K562 (cell line): ENCODE results near the gene PLOD1. TPM values are rescaled to one million over a fixed set of nuclear protein-coding genes. Genes with fewer than 3 reads are reported as not detected.
A peak's percentile ranks its signal among the peaks of the same experiment; 100 is the strongest.

Experiments used
- BHLHE40 ChIP-seq: IDR thresholded peaks from 2 replicates; pipeline ENCODE4 v1.6.1; 2011; ENCODE audit warnings: low read length, improper control_type of control experiment
- BRD4 ChIP-seq: fragments of 200-600 bp; sonication (generic); IDR thresholded peaks from 2 replicates; pipeline ENCODE4 v1.6.1; 2017; ENCODE audit warnings: inconsistent platforms
- CBX3 ChIP-seq, 2 experiments: IDR thresholded peaks; 1 replicate in 1 of 2; 2 replicates in 1 of 2; pipeline ENCODE4 v1.6.1; 2012; ENCODE audit warnings: inconsistent platforms in 2 of 2, low read length in 2 of 2, borderline replicate concordance in 1 of 2, control low read depth in 1 of 2
- CTBP1 ChIP-seq: fragments of 450-650 bp; IDR thresholded peaks from 2 replicates; pipeline ENCODE4 v1.6.1; 2016; ENCODE audit warnings: borderline replicate concordance
- HNRNPLL ChIP-seq: fragments of 200-400 bp; formaldehyde crosslinking; IDR thresholded peaks from 2 replicates; pipeline ENCODE4 v1.6.1; 2017; ENCODE audit warnings: low read length, low read depth, mild to moderate bottlenecking; ENCODE audit not compliant: poor library complexity, severe bottlenecking
- MYC ChIP-seq, 2 experiments: fragments of 250-450 bp in 1 of 2; sonication (Bioruptor Pico) in 1 of 2; IDR thresholded peaks; 2 replicates each; pipeline versions ENCODE4 v1.5.1 to v1.6.1; 2012 to 2021; ENCODE audit warnings: low read depth in 2 of 2, borderline replicate concordance in 1 of 2, improper control_type of control experiment in 1 of 2, low read length in 1 of 2, mild to moderate bottlenecking in 1 of 2, moderate library complexity in 1 of 2
- RB1 ChIP-seq: fragments of 450-650 bp; IDR thresholded peaks from 2 replicates; pipeline ENCODE4 v1.6.1; 2017; ENCODE audit warnings: low read depth, mild to moderate bottlenecking
- ZKSCAN1 ChIP-seq: fragments of 150-350 bp; IDR thresholded peaks from 2 replicates; pipeline ENCODE4 v1.6.1; 2016; ENCODE audit warnings: low read depth, low read length
- ZNF263 ChIP-seq: sonication (generic); formaldehyde crosslinking; IDR thresholded peaks from 2 replicates; pipeline ENCODE4 v1.8.0; 2022; ENCODE audit warnings: mild to moderate bottlenecking, missing genetic modification reagents, borderline replicate concordance
- ZNF583 ChIP-seq: fragments of 250-450 bp; sonication (Bioruptor Pico); IDR thresholded peaks from 2 replicates; pipeline ENCODE4 v1.4.0; 2020
- ZNF766 ChIP-seq: fragments of 200-800 bp; sonication (Bioruptor generic); conservative IDR thresholded peaks from 2 replicates; pipeline ENCODE4 v1.6.1; 2016; ENCODE audit warnings: missing genetic modification characterization, missing compliant biosample characterization
- ZNF77 ChIP-seq: fragments of 250-450 bp; sonication (Bioruptor Pico); IDR thresholded peaks from 2 replicates; pipeline ENCODE4 v1.5.0; 2020
- polyA plus RNA-seq, 8 experiments: library from polyadenylated mRNA; depleted of rRNA in 4 of 8; stranded (reverse) in 5 of 8; unstranded in 3 of 8; fragments of >200 nt; fragmentation: Nextera tagmentation in 2 of 8; fragmentation: Illumina TruSeq in 1 of 8; extraction: Ambion mirVana in 2 of 8; extraction: Trizol in 1 of 8; gene quantifications; 2 replicates each; pipeline versions ENCODE4 v1.2.1 to v1.2.3, GENCODE V29; 2011 to 2014; ENCODE audit warnings: inconsistent platforms in 1 of 8, missing spikeins in 1 of 8
- total RNA-seq, 7 experiments: library from RNA; depleted of rRNA in 6 of 7; stranded (reverse); fragments of >200 nt in 6 of 7; fragmentation: Illumina TruSeq in 2 of 7; extraction: Trizol in 2 of 7; gene quantifications; 2 replicates each; pipeline versions ENCODE4 v1.2.1 to v1.2.3, GENCODE V29; 2011 to 2021; ENCODE audit warnings: low replicate concordance in 1 of 7
- TF ChIP-seq, protein P1 (sequence below), 2 experiments: fragments of 450-650 bp; conservative IDR thresholded peaks; 2 replicates each; pipeline ENCODE4 v1.6.1; 2017; ENCODE audit warnings: mild to moderate bottlenecking in 2 of 2, moderate library complexity in 2 of 2
- TF ChIP-seq, protein P2 (sequence below), 2 experiments: fragments of 250-450 bp in 1 of 2; fragments of 450-650 bp in 1 of 2; sonication (Bioruptor Pico) in 1 of 2; IDR thresholded peaks; 2 replicates each; pipeline versions ENCODE4 v1.6.1 to v1.8.0; 2016 to 2021; ENCODE audit warnings: mild to moderate bottlenecking in 2 of 2, moderate library complexity in 2 of 2, missing compliant biosample characterization in 1 of 2, missing genetic modification characterization in 1 of 2
- TF ChIP-seq, protein P3 (sequence below): sonication (generic); formaldehyde crosslinking; IDR thresholded peaks from 2 replicates; pipeline ENCODE4 v1.9.0; 2022; ENCODE audit warnings: mild to moderate bottlenecking, missing genetic modification reagents
- TF ChIP-seq, protein P4 (sequence below): fragments of 200-400 bp; formaldehyde crosslinking; IDR thresholded peaks from 2 replicates; pipeline ENCODE4 v1.6.1; 2017; ENCODE audit warnings: mild to moderate bottlenecking, low read depth, low read length, moderate library complexity
- TF ChIP-seq, protein P5 (sequence below): fragments of 450-650 bp; IDR thresholded peaks from 2 replicates; pipeline ENCODE4 v1.6.1; 2016; ENCODE audit warnings: mild to moderate bottlenecking

PLOD1 gene
- total and polyA plus RNA-seq, 9 of the 15 experiments (the other 6 are each of a cell fraction or from before 2014, with no cell fraction given), result 16.6 to 90.8 (median 52.7) TPM

DNA sequence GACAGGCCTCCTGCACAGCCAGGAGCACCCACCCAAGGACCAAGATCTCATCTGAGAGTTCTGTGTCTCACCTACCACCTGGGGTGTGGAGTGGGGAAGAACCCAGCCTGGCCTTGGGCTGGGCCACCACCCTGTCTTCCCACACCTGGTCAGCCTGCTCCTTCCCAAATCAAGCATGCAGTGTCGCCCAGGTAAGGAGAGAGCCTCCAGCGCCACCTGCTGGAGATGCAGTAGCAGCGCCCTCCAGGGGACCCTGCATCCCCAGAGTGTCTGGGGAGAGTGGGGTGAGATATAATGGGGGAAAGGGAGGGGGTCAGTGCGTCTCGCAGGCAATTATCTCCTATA is 40.6 kb upstream of the PLOD1 start (continued):
- TF ChIP-seq, protein P1, sequence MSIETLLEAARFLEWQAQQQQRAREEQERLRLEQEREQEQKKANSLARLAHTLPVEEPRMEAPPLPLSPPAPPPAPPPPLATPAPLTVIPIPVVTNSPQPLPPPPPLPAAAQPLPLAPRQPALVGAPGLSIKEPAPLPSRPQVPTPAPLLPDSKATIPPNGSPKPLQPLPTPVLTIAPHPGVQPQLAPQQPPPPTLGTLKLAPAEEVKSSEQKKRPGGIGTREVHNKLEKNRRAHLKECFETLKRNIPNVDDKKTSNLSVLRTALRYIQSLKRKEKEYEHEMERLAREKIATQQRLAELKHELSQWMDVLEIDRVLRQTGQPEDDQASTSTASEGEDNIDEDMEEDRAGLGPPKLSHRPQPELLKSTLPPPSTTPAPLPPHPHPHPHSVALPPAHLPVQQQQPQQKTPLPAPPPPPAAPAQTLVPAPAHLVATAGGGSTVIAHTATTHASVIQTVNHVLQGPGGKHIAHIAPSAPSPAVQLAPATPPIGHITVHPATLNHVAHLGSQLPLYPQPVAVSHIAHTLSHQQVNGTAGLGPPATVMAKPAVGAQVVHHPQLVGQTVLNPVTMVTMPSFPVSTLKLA (conservative IDR thresholded peaks at IDR 0.05), result 0 out of 4 replicates have a peak, but pooled peaks of 1 of the 2 experiments have one; percentile 34
- no peak for TF ChIP-seq CBX3 (IDR thresholded peaks at IDR 0.05; ENCODE audit: borderline replicate concordance in 1 of 2, low read length in 2 of 2)
- peak; percentile 29; the same call in 1 of the 2 replicates for TF ChIP-seq ZNF263 (CRISPR knock-in tag)
- TF ChIP-seq BHLHE40, result peak; percentile 28; the same call in 1 of the 2 replicates
- TF ChIP-seq, protein P2, sequence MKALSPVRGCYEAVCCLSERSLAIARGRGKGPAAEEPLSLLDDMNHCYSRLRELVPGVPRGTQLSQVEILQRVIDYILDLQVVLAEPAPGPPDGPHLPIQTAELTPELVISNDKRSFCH (CRISPR knock-in tag; IDR thresholded peaks at IDR 0.05), result no peak
- TF ChIP-seq, protein P2 (tag; IDR thresholded peaks at IDR 0.05), result 0 out of 2 replicates have a peak, but pooled peaks have one; percentile 64
- TF ChIP-seq MYC (IDR thresholded peaks at IDR 0.05; ENCODE audit: low read depth, low read length), result peak; percentile 40; the same call in 1 of the 2 replicates
- no peak for TF ChIP-seq MYC (CRISPR knock-in tag; IDR thresholded peaks at IDR 0.05; ENCODE audit: borderline replicate concordance, low read depth)
- TF ChIP-seq ZNF583 (CRISPR knock-in tag), result no peak
- TF ChIP-seq ZNF766, result peak; percentile 36; the same call in 1 of the 2 replicates
- TF ChIP-seq BRD4, result no peak
- TF ChIP-seq ZKSCAN1, result 0 out of 2 replicates have a peak, but pooled peaks have one; percentile 44
- TF ChIP-seq, protein P3, sequence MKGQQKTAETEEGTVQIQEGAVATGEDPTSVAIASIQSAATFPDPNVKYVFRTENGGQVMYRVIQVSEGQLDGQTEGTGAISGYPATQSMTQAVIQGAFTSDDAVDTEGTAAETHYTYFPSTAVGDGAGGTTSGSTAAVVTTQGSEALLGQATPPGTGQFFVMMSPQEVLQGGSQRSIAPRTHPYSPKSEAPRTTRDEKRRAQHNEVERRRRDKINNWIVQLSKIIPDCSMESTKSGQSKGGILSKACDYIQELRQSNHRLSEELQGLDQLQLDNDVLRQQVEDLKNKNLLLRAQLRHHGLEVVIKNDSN (CRISPR knock-in tag), result no peak
- TF ChIP-seq, protein P4, sequence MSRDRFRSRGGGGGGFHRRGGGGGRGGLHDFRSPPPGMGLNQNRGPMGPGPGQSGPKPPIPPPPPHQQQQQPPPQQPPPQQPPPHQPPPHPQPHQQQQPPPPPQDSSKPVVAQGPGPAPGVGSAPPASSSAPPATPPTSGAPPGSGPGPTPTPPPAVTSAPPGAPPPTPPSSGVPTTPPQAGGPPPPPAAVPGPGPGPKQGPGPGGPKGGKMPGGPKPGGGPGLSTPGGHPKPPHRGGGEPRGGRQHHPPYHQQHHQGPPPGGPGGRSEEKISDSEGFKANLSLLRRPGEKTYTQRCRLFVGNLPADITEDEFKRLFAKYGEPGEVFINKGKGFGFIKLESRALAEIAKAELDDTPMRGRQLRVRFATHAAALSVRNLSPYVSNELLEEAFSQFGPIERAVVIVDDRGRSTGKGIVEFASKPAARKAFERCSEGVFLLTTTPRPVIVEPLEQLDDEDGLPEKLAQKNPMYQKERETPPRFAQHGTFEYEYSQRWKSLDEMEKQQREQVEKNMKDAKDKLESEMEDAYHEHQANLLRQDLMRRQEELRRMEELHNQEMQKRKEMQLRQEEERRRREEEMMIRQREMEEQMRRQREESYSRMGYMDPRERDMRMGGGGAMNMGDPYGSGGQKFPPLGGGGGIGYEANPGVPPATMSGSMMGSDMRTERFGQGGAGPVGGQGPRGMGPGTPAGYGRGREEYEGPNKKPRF, result no peak
- TF ChIP-seq ZNF77 (CRISPR knock-in tag), result no peak
- TF ChIP-seq, protein P5, sequence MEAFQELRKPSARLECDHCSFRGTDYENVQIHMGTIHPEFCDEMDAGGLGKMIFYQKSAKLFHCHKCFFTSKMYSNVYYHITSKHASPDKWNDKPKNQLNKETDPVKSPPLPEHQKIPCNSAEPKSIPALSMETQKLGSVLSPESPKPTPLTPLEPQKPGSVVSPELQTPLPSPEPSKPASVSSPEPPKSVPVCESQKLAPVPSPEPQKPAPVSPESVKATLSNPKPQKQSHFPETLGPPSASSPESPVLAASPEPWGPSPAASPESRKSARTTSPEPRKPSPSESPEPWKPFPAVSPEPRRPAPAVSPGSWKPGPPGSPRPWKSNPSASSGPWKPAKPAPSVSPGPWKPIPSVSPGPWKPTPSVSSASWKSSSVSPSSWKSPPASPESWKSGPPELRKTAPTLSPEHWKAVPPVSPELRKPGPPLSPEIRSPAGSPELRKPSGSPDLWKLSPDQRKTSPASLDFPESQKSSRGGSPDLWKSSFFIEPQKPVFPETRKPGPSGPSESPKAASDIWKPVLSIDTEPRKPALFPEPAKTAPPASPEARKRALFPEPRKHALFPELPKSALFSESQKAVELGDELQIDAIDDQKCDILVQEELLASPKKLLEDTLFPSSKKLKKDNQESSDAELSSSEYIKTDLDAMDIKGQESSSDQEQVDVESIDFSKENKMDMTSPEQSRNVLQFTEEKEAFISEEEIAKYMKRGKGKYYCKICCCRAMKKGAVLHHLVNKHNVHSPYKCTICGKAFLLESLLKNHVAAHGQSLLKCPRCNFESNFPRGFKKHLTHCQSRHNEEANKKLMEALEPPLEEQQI, result no peak
- TF ChIP-seq CTBP1, result peak; percentile 76; the same call in 1 of the 2 replicates
- peak; percentile 92 for TF ChIP-seq RB1
- TF ChIP-seq HNRNPLL, result no peak
